SK-N-SH treated with all-trans-retinoic acid at 6 μM for 48 hours (cell line): Measurements from ENCODE around the gene FOXN3.

ENCODE experiments used
- BACH2 ChIP-seq: fragments of 250-450 bp; sonication (Bioruptor Pico); IDR thresholded peaks from 2 replicates; pipeline ENCODE4 v1.9.0; 2021; ENCODE audit warnings: mild to moderate bottlenecking, borderline replicate concordance
- CREB5 ChIP-seq: fragments of 250-450 bp; sonication (Bioruptor Pico); IDR thresholded peaks from 2 replicates; pipeline ENCODE4 v1.5.1; 2020; ENCODE audit warnings: low read depth, mild to moderate bottlenecking, moderate library complexity
- CSDC2 ChIP-seq: fragments of 250-450 bp; sonication (Bioruptor Pico); IDR thresholded peaks from 2 replicates; pipeline ENCODE4 v1.5.0; 2020; ENCODE audit warnings: mild to moderate bottlenecking, moderate library complexity
- PPARA ChIP-seq: fragments of 250-450 bp; sonication (Bioruptor Pico); IDR thresholded peaks from 2 replicates; pipeline ENCODE4 v1.5.0; 2020; ENCODE audit warnings: mild to moderate bottlenecking, borderline replicate concordance
- RARB ChIP-seq: fragments of 250-450 bp; sonication (Bioruptor Pico); IDR thresholded peaks from 2 replicates; pipeline ENCODE4 v1.8.0; 2021; ENCODE audit warnings: mild to moderate bottlenecking, moderate library complexity
- ZC3H10 ChIP-seq: fragments of 250-450 bp; sonication (Bioruptor Pico); IDR thresholded peaks from 2 replicates; pipeline ENCODE4 v1.5.1; 2021; ENCODE audit warnings: mild to moderate bottlenecking, moderate library complexity
- ZFP30 ChIP-seq: fragments of 450-650 bp; formaldehyde crosslinking; IDR thresholded peaks from 2 replicates; pipeline ENCODE4 v1.5.0; 2022; ENCODE audit warnings: mild to moderate bottlenecking, moderate library complexity
- ZNF565 ChIP-seq: fragments of 450-650 bp; formaldehyde crosslinking; conservative IDR thresholded peaks from 2 replicates; pipeline ENCODE4 v1.5.0; 2020; ENCODE audit warnings: low read depth, mild to moderate bottlenecking, moderate library complexity

GRCh38 chr14:89185919-89186855 is 230.8 kb downstream of the FOXN3 start:
- TF ChIP-seq ZC3H10 (no peak), BACH2 (CRISPR knock-in tag) (no peak), ZFP30 (CRISPR knock-in tag) (no peak), CREB5 (CRISPR knock-in tag) (no peak), RARB (CRISPR knock-in tag) (no peak), CSDC2 (no peak), PPARA (CRISPR knock-in tag) (no peak), ZNF565 (CRISPR knock-in tag) (no peak)
